Effector CD8-positive, alpha-beta T cell (primary cell): ENCODE measurements around the gene RAB8A.
"Not testable (repeated sequence)": the region's sequence is repeated elsewhere in the genome, so short reads cannot be mapped to it uniquely, and the experiment has no call there.

ENCODE experiments used
- DNase-seq: peaks from one replicate; lab custom pipeline; 2025; lab: John Stamatoyannopoulos, UW

RAB8A gene

GRCh38 chr19:16078759-16079707 is 32.7 kb upstream of the RAB8A start:
- peak; percentile 41 for DNase-seq

- no peak for DNase-seq
Observed at GRCh38 chr19:16084067-16084685, 27.5 kb upstream of the RAB8A start.

GRCh38 chr19:16085115-16085514 is 26.6 kb upstream of the RAB8A start:
- DNase-seq, result no peak

- DNase-seq, result not testable (repeated sequence)
Observed at GRCh38 chr19:16087404-16087803, 24.3 kb upstream of the RAB8A start.

GRCh38 chr19:16087940-16088339 is 23.7 kb upstream of the RAB8A start:
- DNase-seq, result no peak

- no peak for DNase-seq
Observed at GRCh38 chr19:16088351-16089009, 23.2 kb upstream of the RAB8A start.

- no peak for DNase-seq
Observed at GRCh38 chr19:16089010-16089846, 22.5 kb upstream of the RAB8A start.

- no peak for DNase-seq
Observed at GRCh38 chr19:16091546-16092475, 19.9 kb upstream of the RAB8A start.

- DNase-seq, result no peak
Observed at GRCh38 chr19:16094360-16095070, 17.2 kb upstream of the RAB8A start.

- no peak for DNase-seq
Observed at GRCh38 chr19:16095071-16095571, 16.6 kb upstream of the RAB8A start.

GRCh38 chr19:16096280-16096855 is 15.3 kb upstream of the RAB8A start:
- DNase-seq, result no peak

GRCh38 chr19:16098416-16098768 is 13.3 kb upstream of the RAB8A start:
- DNase-seq, result no peak

- no peak for DNase-seq
Observed at GRCh38 chr19:16098821-16099220, 12.9 kb upstream of the RAB8A start.

- DNase-seq, result not testable (repeated sequence)
Observed at GRCh38 chr19:16099314-16099965, 12.2 kb upstream of the RAB8A start.

- no peak for DNase-seq
Observed at GRCh38 chr19:16100524-16100923, 11.2 kb upstream of the RAB8A start.

- no peak for DNase-seq
Observed at GRCh38 chr19:16104722-16105121, 7.0 kb upstream of the RAB8A start.

GRCh38 chr19:16106121-16106520 is 5.6 kb upstream of the RAB8A start:
- no peak for DNase-seq

GRCh38 chr19:16111909-16112752 is 442 bp downstream of the RAB8A start:
- DNase-seq, result no peak
